K562 (cell line): ENCODE results near the gene C3. TPM values are rescaled to one million over a fixed set of nuclear protein-coding genes. Genes with fewer than 3 reads are reported as not detected.

Experiments
- ATF3 ChIP-seq, 2 experiments: fragments of 450-650 bp in 1 of 2; sonication (generic) in 1 of 2; formaldehyde crosslinking in 1 of 2; IDR thresholded peaks in 1 of 2; conservative IDR thresholded peaks in 1 of 2; 2 replicates each; pipeline versions ENCODE4 v1.6.1 to v1.8.1; 2016 to 2023; ENCODE audit warnings: mild to moderate bottlenecking in 2 of 2, moderate library complexity in 2 of 2, inconsistent platforms in 1 of 2, missing genetic modification reagents in 1 of 2
- BACH1 ChIP-seq: fragments of 200-800 bp; sonication (Bioruptor generic); IDR thresholded peaks from 2 replicates; pipeline ENCODE4 v1.6.1; 2016; ENCODE audit warnings: missing genetic modification characterization, missing compliant biosample characterization
- CTCF ChIP-seq, 3 experiments: IDR thresholded peaks in 2 of 3; conservative IDR thresholded peaks in 1 of 3; 2 replicates each; pipeline ENCODE4 v1.5.1; 2011 to 2012; ENCODE audit warnings: low read length in 3 of 3, mild to moderate bottlenecking in 3 of 3, control low read depth in 2 of 3, improper control_type of control experiment in 1 of 3, inconsistent platforms in 1 of 3, low read depth in 1 of 3, mixed read lengths in 1 of 3, moderate library complexity in 1 of 3; ENCODE audit not compliant: insufficient read depth in 2 of 3
- FOXP4 ChIP-seq: sonication (generic); formaldehyde crosslinking; IDR thresholded peaks from 2 replicates; pipeline ENCODE4 v1.8.0; 2022; ENCODE audit warnings: mild to moderate bottlenecking, missing genetic modification reagents, borderline replicate concordance
- KDM2B ChIP-seq: fragments of 250-450 bp; sonication (Bioruptor Pico); IDR thresholded peaks from 2 replicates; pipeline ENCODE4 v1.8.0; 2021; ENCODE audit warnings: mild to moderate bottlenecking, moderate library complexity
- NR1H2 ChIP-seq: sonication (generic); formaldehyde crosslinking; IDR thresholded peaks from 2 replicates; pipeline ENCODE4 v1.4.0; 2020; ENCODE audit warnings: mild to moderate bottlenecking, missing genetic modification reagents
- RAD51 ChIP-seq: fragments of 450-650 bp; IDR thresholded peaks from 2 replicates; pipeline ENCODE4 v1.7.1; 2016; ENCODE audit warnings: low read depth, mild to moderate bottlenecking, borderline replicate concordance
- SMARCE1 ChIP-seq: fragments of 450-650 bp; IDR thresholded peaks from 2 replicates; pipeline ENCODE4 v1.7.1; 2016; ENCODE audit warnings: mild to moderate bottlenecking
- ZNF121 ChIP-seq: sonication (generic); formaldehyde crosslinking; conservative IDR thresholded peaks from 2 replicates; pipeline ENCODE4 v1.8.0; 2022; ENCODE audit warnings: missing genetic modification reagents
- ZNF134 ChIP-seq: fragments of 250-450 bp; sonication (Bioruptor Pico); conservative IDR thresholded peaks from 2 replicates; pipeline ENCODE4 v1.4.0; 2020
- ZNF184 ChIP-seq: sonication (generic); formaldehyde crosslinking; IDR thresholded peaks from 2 replicates; pipeline ENCODE4 v1.5.0; 2020; ENCODE audit warnings: missing genetic modification reagents
- ZNF518B ChIP-seq: fragments of 250-450 bp; sonication (Bioruptor Pico); IDR thresholded peaks from 2 replicates; pipeline ENCODE4 v1.5.0; 2021; ENCODE audit warnings: mild to moderate bottlenecking, moderate library complexity
- ZNF609 ChIP-seq: sonication (generic); formaldehyde crosslinking; IDR thresholded peaks from 2 replicates; pipeline ENCODE4 v1.8.1; 2023; ENCODE audit warnings: missing genetic modification reagents, mild to moderate bottlenecking, borderline replicate concordance
- ZNF830 ChIP-seq: fragments of 250-450 bp; sonication (Bioruptor Pico); IDR thresholded peaks from 2 replicates; pipeline ENCODE4 v1.5.0; 2021; ENCODE audit warnings: mild to moderate bottlenecking
- polyA plus RNA-seq, 8 experiments: library from polyadenylated mRNA; depleted of rRNA in 4 of 8; stranded (reverse) in 5 of 8; unstranded in 3 of 8; fragments of >200 nt; fragmentation: Nextera tagmentation in 2 of 8; fragmentation: Illumina TruSeq in 1 of 8; extraction: Ambion mirVana in 2 of 8; extraction: Trizol in 1 of 8; gene quantifications; 2 replicates each; pipeline versions ENCODE4 v1.2.1 to v1.2.3, GENCODE V29; 2011 to 2014; ENCODE audit warnings: inconsistent platforms in 1 of 8, missing spikeins in 1 of 8
- total RNA-seq, 7 experiments: library from RNA; depleted of rRNA in 6 of 7; stranded (reverse); fragments of >200 nt in 6 of 7; fragmentation: Illumina TruSeq in 2 of 7; extraction: Trizol in 2 of 7; gene quantifications; 2 replicates each; pipeline versions ENCODE4 v1.2.1 to v1.2.3, GENCODE V29; 2011 to 2021; ENCODE audit warnings: low replicate concordance in 1 of 7

Gene C3
- total and polyA plus RNA-seq, 9 of the 15 experiments (the other 6 are each of a cell fraction or from before 2014, with no cell fraction given) = 0.59 to 10.6 (median 2.2) TPM

- TF ChIP-seq FOXP4 (CRISPR knock-in tag) = no peak
- no peak for TF ChIP-seq CTCF (IDR thresholded peaks at IDR 0.05 in 2 of 3, conservative IDR thresholded peaks at IDR 0.05 in 1 of 3; ENCODE audit: insufficient read depth in 2 of 3, low read depth in 1 of 3, low read length in 3 of 3)
- no peak for TF ChIP-seq NR1H2 (CRISPR knock-in tag)
- TF ChIP-seq ATF3 (IDR thresholded peaks at IDR 0.05) = no peak
- TF ChIP-seq ATF3 (CRISPR knock-in tag; conservative IDR thresholded peaks at IDR 0.05) = no peak
- TF ChIP-seq KDM2B = no peak
- no peak for TF ChIP-seq ZNF121 (CRISPR knock-in tag)
- TF ChIP-seq ZNF134 (CRISPR knock-in tag) = no peak
- no peak for TF ChIP-seq BACH1 (tag)
- no peak for TF ChIP-seq SMARCE1
- TF ChIP-seq ZNF609 (CRISPR knock-in tag) = 0 out of 2 replicates have a peak, but pooled peaks have one; percentile 20
- no peak for TF ChIP-seq ZNF518B (CRISPR knock-in tag)
- no peak for TF ChIP-seq RAD51
- no peak for TF ChIP-seq ZNF830 (CRISPR knock-in tag)
- TF ChIP-seq ZNF184 (CRISPR knock-in tag) = no peak
These were observed 18.4 kb upstream of the C3 start (continued) for GRCh38 chr19:6738787-6739389.
